Liver (tissue), 9 donors: ENCODE data around the gene PCAT6. TPM values are rescaled to one million over a fixed set of nuclear protein-coding genes. Genes with fewer than 3 reads are reported as not detected.

Experiments
- DNase-seq: peaks from one replicate; pipeline ENCODE4 v3.0.0-alpha.2; 2017; ENCODE audit warnings: low spot score
- H3K27ac ChIP-seq, 2 donors: one replicate each; pipeline ENCODE4 v1.7.0; 2013; ENCODE audit warnings: inconsistent platforms in 2 of 2, low read length in 2 of 2, control low read depth in 1 of 2, low read depth in 1 of 2, mild to moderate bottlenecking in 1 of 2
- H3K27me3 ChIP-seq, 4 donors: one replicate each; pipeline versions ENCODE4 v1.6.1 to v1.7.0; 2013; ENCODE audit warnings: low read length in 3 of 4, inconsistent platforms in 1 of 4, mild to moderate bottlenecking in 1 of 4, moderate library complexity in 1 of 4; ENCODE audit not compliant: control insufficient read depth in 4 of 4, insufficient read depth in 4 of 4
- H3K36me3 ChIP-seq, 4 donors: one replicate each; pipeline versions ENCODE4 v1.6.1 to v1.7.0; 2013; ENCODE audit warnings: low read length in 3 of 4, mild to moderate bottlenecking in 3 of 4, low read depth in 1 of 4, moderate library complexity in 1 of 4; ENCODE audit not compliant: control insufficient read depth in 4 of 4, insufficient read depth in 3 of 4
- H3K4me1 ChIP-seq, 4 donors: one replicate each; pipeline versions ENCODE4 v1.6.1 to v1.7.0; 2013; ENCODE audit warnings: low read length in 3 of 4, mild to moderate bottlenecking in 3 of 4, moderate library complexity in 1 of 4; ENCODE audit not compliant: control insufficient read depth in 4 of 4, insufficient read depth in 4 of 4
- H3K4me3 ChIP-seq, 3 donors: one replicate each; pipeline versions ENCODE4 v1.6.1 to v1.7.0; 2013; ENCODE audit warnings: low read length in 3 of 3, control low read depth in 1 of 3, low read depth in 1 of 3, mild to moderate bottlenecking in 1 of 3
- H3K9ac ChIP-seq, 2 donors: one replicate each; pipeline ENCODE4 v1.7.0; 2013; ENCODE audit warnings: low read length in 2 of 2, mild to moderate bottlenecking in 2 of 2, moderate library complexity in 2 of 2, control low read depth in 1 of 2, low read depth in 1 of 2
- H3K9me3 ChIP-seq, 4 donors: one replicate each; pipeline versions ENCODE4 v1.6.1 to v1.7.0; 2013; ENCODE audit warnings: low read length in 3 of 4; ENCODE audit not compliant: control insufficient read depth in 4 of 4
- EGR1 ChIP-seq, 2 donors: IDR thresholded peaks; 2 replicates each; pipeline ENCODE4 v1.6.1; 2016 to 2018; ENCODE audit warnings: antibody characterized with exemption in 2 of 2, low read depth in 2 of 2
- FOXA1 ChIP-seq: IDR thresholded peaks from 2 replicates; pipeline ENCODE4 v1.6.1; 2016; ENCODE audit warnings: antibody characterized with exemption
- FOXA2 ChIP-seq: IDR thresholded peaks from 2 replicates; pipeline ENCODE4 v1.6.1; 2016; ENCODE audit warnings: antibody characterized with exemption
- GABPA ChIP-seq, 2 donors: IDR thresholded peaks in 1 of 2; conservative IDR thresholded peaks in 1 of 2; 2 replicates each; pipeline ENCODE4 v1.6.1; 2016; ENCODE audit warnings: antibody characterized with exemption in 2 of 2, mild to moderate bottlenecking in 1 of 2, moderate library complexity in 1 of 2
- HNF4A ChIP-seq, 2 donors: conservative IDR thresholded peaks; 2 replicates each; pipeline ENCODE4 v1.6.1; 2016; ENCODE audit warnings: antibody characterized with exemption in 2 of 2, mild to moderate bottlenecking in 2 of 2
- HNF4G ChIP-seq: IDR thresholded peaks from 2 replicates; pipeline ENCODE4 v1.6.1; 2016; ENCODE audit warnings: antibody characterized with exemption
- JUND ChIP-seq, 2 donors: IDR thresholded peaks; 2 replicates each; pipeline ENCODE4 v1.6.1; 2016; ENCODE audit warnings: antibody characterized with exemption in 2 of 2
- NR2F2 ChIP-seq: IDR thresholded peaks from 2 replicates; pipeline ENCODE4 v1.6.1; 2016; ENCODE audit warnings: antibody characterized with exemption
- RAD21 ChIP-seq, 2 donors: IDR thresholded peaks; 2 replicates each; pipeline ENCODE4 v1.6.1; 2016; ENCODE audit warnings: antibody characterized with exemption in 2 of 2, mild to moderate bottlenecking in 2 of 2
- RXRA ChIP-seq, 2 donors: IDR thresholded peaks; 2 replicates each; pipeline ENCODE4 v1.6.1; 2017 to 2018; ENCODE audit warnings: antibody characterized with exemption in 2 of 2, mild to moderate bottlenecking in 1 of 2
- SP1 ChIP-seq: IDR thresholded peaks from 2 replicates; pipeline ENCODE4 v1.6.1; 2018; ENCODE audit warnings: antibody characterized with exemption, mild to moderate bottlenecking
- TAF1 ChIP-seq: conservative IDR thresholded peaks from 2 replicates; pipeline ENCODE4 v1.6.1; 2016; ENCODE audit warnings: antibody characterized with exemption, mild to moderate bottlenecking
- YY1 ChIP-seq: IDR thresholded peaks from 2 replicates; pipeline ENCODE4 v1.6.1; 2016; ENCODE audit warnings: antibody characterized with exemption, mild to moderate bottlenecking
- WGBS: extraction: QIAGEN DNeasy Blood & Tissue Kit; methylation state at CpG from one replicate; pipeline ENCODE4 v1.1.7; 2013; 5-methylcytosine and 5-hydroxymethylcytosine counted together
- polyA plus RNA-seq, 2 donors: library from polyadenylated mRNA; stranded (reverse) in 1 of 2; unstranded in 1 of 2; fragments of 200-250 nt in 1 of 2; fragments of >200 nt in 1 of 2; fragmentation: Nextera tagmentation in 1 of 2; extraction: Ambion mirVana in 1 of 2; gene quantifications; one replicate each; pipeline versions ENCODE4 v1.2.1 to v1.2.3, GENCODE V29; 2013 to 2015
- total RNA-seq, 2 donors: library from RNA; depleted of rRNA; stranded (reverse); fragments of >200 nt; gene quantifications; one replicate each; pipeline ENCODE4 v1.2.3, GENCODE V29; 2014
- TF ChIP-seq, protein P1 (sequence below): IDR thresholded peaks from 2 replicates; pipeline ENCODE4 v1.6.1; 2016; ENCODE audit warnings: antibody characterized with exemption
- TF ChIP-seq, protein P2 (sequence below): IDR thresholded peaks from 2 replicates; pipeline ENCODE4 v1.6.1; 2016; ENCODE audit warnings: antibody characterized with exemption, mild to moderate bottlenecking
- TF ChIP-seq, protein P3 (sequence below): fragments of 150-350 bp; IDR thresholded peaks from 2 replicates; pipeline ENCODE4 v1.5.1; 2017; ENCODE audit warnings: improper control_type of control experiment, low read depth, low read length; ENCODE audit not compliant: missing input control
- TF ChIP-seq, protein P4 (sequence below): IDR thresholded peaks from 2 replicates; pipeline ENCODE4 v1.6.1; 2016; ENCODE audit warnings: antibody characterized with exemption
- TF ChIP-seq, protein P5 (sequence below): IDR thresholded peaks from 2 replicates; pipeline ENCODE4 v1.6.1; 2016; ENCODE audit warnings: antibody characterized with exemption
- donor health status: healthy.
- donor health status: healthy.
- donor health status: healthy.
- donor health status: healthy.
- donor health status: healthy.

The PCAT6 gene
- total and polyA plus RNA-seq, 4 donors: 0.23 to 1.2 TPM; not detected in 2

GRCh38 chr1:202815120-202815519 is 4.4 kb downstream of the PCAT6 start:
- no peak for DNase-seq
- H3K27ac ChIP-seq: no peak overlapping the region
- 79% methylated on average over 10 of the region's 10 CpGs for WGBS

More at GRCh38 chr1:202815120-202815519, 4.4 kb downstream of the PCAT6 start:
- Histone ChIP-seq H3K9me3 (no peaks in the 10 kb centered on the region), H3K27me3 (peaks cover 0 to 3% (median 0%) of the 10 kb centered on the region in 4 donors), H3K36me3 (no peaks in the 10 kb centered on the region), H3K9ac (no peak overlapping the region), H3K4me3 (no peak overlapping the region), H3K4me1 (peaks cover 0 to 12% (median 6%) of the 10 kb centered on the region in 4 donors)
- TF ChIP-seq GABPA (IDR thresholded peaks at IDR 0.05 in 1 of 2, conservative IDR thresholded peaks at IDR 0.05 in 1 of 2) (no peak), EGR1 (IDR thresholded peaks at IDR 0.05; ENCODE audit: low read depth in 2 of 2) (no peak), SP1 (no peak), RAD21 (IDR thresholded peaks at IDR 0.05) (no peak), YY1 (no peak), FOXA1 (no peak), HNF4A (conservative IDR thresholded peaks at IDR 0.05) (no peak), RXRA (IDR thresholded peaks at IDR 0.05) (no peak), NR2F2 (no peak), JUND (IDR thresholded peaks at IDR 0.05) (no peak), FOXA2 (no peak), HNF4G (no peak), TAF1 (no peak)
- TF ChIP-seq, protein P1, sequence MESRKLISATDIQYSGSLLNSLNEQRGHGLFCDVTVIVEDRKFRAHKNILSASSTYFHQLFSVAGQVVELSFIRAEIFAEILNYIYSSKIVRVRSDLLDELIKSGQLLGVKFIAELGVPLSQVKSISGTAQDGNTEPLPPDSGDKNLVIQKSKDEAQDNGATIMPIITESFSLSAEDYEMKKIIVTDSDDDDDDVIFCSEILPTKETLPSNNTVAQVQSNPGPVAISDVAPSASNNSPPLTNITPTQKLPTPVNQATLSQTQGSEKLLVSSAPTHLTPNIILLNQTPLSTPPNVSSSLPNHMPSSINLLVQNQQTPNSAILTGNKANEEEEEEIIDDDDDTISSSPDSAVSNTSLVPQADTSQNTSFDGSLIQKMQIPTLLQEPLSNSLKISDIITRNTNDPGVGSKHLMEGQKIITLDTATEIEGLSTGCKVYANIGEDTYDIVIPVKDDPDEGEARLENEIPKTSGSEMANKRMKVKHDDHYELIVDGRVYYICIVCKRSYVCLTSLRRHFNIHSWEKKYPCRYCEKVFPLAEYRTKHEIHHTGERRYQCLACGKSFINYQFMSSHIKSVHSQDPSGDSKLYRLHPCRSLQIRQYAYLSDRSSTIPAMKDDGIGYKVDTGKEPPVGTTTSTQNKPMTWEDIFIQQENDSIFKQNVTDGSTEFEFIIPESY: no peak
- TF ChIP-seq, protein P2, sequence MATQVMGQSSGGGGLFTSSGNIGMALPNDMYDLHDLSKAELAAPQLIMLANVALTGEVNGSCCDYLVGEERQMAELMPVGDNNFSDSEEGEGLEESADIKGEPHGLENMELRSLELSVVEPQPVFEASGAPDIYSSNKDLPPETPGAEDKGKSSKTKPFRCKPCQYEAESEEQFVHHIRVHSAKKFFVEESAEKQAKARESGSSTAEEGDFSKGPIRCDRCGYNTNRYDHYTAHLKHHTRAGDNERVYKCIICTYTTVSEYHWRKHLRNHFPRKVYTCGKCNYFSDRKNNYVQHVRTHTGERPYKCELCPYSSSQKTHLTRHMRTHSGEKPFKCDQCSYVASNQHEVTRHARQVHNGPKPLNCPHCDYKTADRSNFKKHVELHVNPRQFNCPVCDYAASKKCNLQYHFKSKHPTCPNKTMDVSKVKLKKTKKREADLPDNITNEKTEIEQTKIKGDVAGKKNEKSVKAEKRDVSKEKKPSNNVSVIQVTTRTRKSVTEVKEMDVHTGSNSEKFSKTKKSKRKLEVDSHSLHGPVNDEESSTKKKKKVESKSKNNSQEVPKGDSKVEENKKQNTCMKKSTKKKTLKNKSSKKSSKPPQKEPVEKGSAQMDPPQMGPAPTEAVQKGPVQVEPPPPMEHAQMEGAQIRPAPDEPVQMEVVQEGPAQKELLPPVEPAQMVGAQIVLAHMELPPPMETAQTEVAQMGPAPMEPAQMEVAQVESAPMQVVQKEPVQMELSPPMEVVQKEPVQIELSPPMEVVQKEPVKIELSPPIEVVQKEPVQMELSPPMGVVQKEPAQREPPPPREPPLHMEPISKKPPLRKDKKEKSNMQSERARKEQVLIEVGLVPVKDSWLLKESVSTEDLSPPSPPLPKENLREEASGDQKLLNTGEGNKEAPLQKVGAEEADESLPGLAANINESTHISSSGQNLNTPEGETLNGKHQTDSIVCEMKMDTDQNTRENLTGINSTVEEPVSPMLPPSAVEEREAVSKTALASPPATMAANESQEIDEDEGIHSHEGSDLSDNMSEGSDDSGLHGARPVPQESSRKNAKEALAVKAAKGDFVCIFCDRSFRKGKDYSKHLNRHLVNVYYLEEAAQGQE: no peak
- TF ChIP-seq, protein P3, sequence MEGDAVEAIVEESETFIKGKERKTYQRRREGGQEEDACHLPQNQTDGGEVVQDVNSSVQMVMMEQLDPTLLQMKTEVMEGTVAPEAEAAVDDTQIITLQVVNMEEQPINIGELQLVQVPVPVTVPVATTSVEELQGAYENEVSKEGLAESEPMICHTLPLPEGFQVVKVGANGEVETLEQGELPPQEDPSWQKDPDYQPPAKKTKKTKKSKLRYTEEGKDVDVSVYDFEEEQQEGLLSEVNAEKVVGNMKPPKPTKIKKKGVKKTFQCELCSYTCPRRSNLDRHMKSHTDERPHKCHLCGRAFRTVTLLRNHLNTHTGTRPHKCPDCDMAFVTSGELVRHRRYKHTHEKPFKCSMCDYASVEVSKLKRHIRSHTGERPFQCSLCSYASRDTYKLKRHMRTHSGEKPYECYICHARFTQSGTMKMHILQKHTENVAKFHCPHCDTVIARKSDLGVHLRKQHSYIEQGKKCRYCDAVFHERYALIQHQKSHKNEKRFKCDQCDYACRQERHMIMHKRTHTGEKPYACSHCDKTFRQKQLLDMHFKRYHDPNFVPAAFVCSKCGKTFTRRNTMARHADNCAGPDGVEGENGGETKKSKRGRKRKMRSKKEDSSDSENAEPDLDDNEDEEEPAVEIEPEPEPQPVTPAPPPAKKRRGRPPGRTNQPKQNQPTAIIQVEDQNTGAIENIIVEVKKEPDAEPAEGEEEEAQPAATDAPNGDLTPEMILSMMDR: no peak
- TF ChIP-seq, protein P4, sequence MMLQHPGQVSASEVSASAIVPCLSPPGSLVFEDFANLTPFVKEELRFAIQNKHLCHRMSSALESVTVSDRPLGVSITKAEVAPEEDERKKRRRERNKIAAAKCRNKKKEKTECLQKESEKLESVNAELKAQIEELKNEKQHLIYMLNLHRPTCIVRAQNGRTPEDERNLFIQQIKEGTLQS: no peak
- TF ChIP-seq, protein P5, sequence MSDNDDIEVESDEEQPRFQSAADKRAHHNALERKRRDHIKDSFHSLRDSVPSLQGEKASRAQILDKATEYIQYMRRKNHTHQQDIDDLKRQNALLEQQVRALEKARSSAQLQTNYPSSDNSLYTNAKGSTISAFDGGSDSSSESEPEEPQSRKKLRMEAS: no peak
